Kidney epithelial cell (primary cell): ENCODE results near the gene GJD3. TPM values are rescaled to one million over a fixed set of nuclear protein-coding genes. Genes with fewer than 3 reads are reported as not detected.

ENCODE experiments used
- DNase-seq: peaks from one replicate; pipeline ENCODE4 v3.0.0-alpha.2; 2010; ENCODE audit warnings: low read depth
- H3K27me3 ChIP-seq: 2 replicates; pipeline ENCODE4 v1.6.0; 2011; ENCODE audit warnings: low read length; ENCODE audit not compliant: control insufficient read depth, insufficient read depth
- H3K36me3 ChIP-seq: 2 replicates; pipeline ENCODE4 v1.5.1; 2011; ENCODE audit warnings: low read length; ENCODE audit not compliant: control insufficient read depth, insufficient read depth
- H3K4me3 ChIP-seq: 2 replicates; pipeline ENCODE4 v1.5.1; 2011; ENCODE audit warnings: low read depth, mild to moderate bottlenecking, control low read depth, low read length
- total RNA-seq: library from RNA; depleted of rRNA; stranded (reverse); fragments of >200 nt; gene quantifications from 2 replicates; pipeline ENCODE4 v1.2.3, GENCODE V29; 2015
- TF ChIP-seq, protein P1 (sequence below): IDR thresholded peaks from 2 replicates; pipeline ENCODE4 v1.5.1; 2011; ENCODE audit warnings: mild to moderate bottlenecking, moderate library complexity, low read length, control low read depth, inconsistent platforms; ENCODE audit not compliant: insufficient read depth, poor library complexity, severe bottlenecking

The GJD3 gene
- total RNA-seq, 1 donor from 2014 or later, result not detected

DNA sequence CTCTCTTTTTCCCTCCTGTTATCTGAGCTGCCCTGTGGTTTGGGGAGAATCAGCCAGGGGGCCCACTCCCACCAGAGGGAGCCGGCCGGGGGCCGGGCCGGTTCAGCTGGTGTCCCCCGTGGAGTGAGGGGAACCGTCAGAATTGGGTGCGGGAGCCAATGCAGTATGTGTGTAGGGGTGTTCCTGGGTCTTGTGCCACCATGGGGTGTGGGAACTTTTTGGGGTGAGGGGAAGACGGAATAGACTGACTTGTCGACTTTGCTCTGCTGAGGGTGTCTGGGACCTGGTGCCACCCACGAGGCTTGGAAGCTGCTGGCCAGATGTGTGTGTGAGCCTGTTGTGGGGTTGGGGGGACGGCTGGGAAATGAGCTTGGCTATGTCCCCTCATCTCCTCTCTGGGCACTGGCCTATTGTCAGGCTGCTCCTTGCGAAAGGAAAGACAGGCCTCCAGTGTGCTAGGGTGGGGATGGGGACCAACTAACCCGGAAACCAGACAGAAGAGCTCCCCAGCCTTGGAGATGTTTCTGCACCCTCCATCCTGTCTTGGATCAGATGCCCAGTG lies 45.6 kb downstream of the GJD3 start:
- TF ChIP-seq, protein P1, sequence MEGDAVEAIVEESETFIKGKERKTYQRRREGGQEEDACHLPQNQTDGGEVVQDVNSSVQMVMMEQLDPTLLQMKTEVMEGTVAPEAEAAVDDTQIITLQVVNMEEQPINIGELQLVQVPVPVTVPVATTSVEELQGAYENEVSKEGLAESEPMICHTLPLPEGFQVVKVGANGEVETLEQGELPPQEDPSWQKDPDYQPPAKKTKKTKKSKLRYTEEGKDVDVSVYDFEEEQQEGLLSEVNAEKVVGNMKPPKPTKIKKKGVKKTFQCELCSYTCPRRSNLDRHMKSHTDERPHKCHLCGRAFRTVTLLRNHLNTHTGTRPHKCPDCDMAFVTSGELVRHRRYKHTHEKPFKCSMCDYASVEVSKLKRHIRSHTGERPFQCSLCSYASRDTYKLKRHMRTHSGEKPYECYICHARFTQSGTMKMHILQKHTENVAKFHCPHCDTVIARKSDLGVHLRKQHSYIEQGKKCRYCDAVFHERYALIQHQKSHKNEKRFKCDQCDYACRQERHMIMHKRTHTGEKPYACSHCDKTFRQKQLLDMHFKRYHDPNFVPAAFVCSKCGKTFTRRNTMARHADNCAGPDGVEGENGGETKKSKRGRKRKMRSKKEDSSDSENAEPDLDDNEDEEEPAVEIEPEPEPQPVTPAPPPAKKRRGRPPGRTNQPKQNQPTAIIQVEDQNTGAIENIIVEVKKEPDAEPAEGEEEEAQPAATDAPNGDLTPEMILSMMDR, result peak; percentile 34
- no peaks in the 10 kb centered on the region for H3K36me3 ChIP-seq
- H3K4me3 ChIP-seq, result peak overlapping the region; percentile 79
- no peaks in the 10 kb centered on the region for H3K27me3 ChIP-seq
- DNase-seq, result no peak

DNA sequence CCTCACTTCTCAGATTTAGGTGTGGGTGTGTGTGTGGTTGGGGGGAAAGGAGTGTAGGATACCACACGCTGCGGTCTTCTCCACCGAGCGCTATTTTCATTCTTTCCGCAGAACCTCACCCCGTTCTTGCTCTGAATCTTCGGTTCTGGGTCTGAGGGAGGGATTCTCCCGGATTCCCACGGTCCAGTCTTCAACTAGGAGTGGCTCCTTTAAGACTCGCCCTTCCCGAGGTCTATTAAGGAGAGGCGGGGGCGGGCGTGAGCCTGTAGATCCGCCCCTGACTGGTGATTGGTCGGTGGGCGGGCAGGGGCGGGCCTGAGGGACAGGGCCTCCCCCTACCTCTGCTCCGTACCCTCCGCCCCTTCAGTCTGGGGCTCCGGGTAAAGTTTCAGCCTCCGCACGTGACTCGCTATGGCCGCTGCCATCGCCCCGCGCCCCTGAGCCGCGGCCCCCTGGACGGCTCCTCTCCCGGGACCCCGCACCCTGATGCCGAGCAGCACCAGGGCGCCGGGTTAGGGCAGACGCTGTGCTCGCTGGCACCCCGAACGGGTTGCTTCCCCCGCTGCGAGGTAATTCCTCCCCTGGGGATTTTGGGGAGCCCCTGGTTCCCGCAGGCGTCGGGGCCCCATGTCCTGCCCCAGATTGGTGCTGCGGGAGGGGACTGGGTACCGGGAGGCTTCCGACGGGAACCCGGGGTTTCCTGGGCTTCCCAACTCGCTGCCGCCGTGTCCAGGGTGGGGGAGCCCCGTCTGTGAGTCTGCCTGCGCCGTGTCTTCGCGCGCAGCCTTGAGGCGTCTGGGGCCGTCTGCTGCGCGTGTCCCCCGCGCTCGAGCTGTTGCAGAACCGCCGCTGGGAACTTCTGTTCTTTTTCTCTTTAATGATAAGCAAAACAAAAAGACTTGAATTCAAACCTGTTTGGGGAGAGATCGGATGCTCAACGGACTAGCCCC lies 46.4 kb downstream of the GJD3 start:
- TF ChIP-seq, protein P1, result no peak
- Histone ChIP-seq H3K36me3 (no peaks in the 10 kb centered on the region), H3K4me3 (peak overlapping the region; percentile 79), H3K27me3 (no peaks in the 10 kb centered on the region)
- peak; percentile 79 for DNase-seq

DNA sequence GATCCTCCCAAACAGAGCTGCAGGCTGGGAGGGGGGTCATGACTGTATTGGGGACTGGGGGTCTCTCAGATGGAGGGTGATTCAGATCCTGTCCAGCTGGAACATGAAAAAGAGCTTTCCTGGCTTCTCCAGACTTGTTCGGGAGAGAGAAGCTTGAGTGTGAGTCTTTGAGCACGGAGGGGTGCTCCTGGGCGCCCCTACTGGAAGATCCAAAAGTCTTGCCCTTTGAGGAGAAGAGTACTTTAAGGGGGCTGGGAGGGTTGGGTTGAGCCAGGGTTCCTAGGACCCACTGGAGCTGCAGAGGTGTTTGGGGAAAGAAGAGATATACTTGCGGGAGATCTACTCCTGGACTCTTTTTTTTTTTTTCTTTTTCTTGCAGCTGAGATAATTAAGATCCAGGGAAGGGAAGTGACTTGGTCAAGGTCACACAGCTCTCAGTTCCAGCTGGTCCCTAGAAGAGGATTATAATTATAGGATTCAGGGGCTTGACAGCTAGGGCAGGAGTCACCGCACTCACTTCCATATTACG lies 47.1 kb downstream of the GJD3 start:
- H3K36me3 ChIP-seq, result no peaks in the 10 kb centered on the region
- peak overlapping the region; percentile 79 for H3K4me3 ChIP-seq
- no peaks in the 10 kb centered on the region for H3K27me3 ChIP-seq
- no peak for DNase-seq
- TF ChIP-seq, protein P1, result peak; percentile 79

DNA sequence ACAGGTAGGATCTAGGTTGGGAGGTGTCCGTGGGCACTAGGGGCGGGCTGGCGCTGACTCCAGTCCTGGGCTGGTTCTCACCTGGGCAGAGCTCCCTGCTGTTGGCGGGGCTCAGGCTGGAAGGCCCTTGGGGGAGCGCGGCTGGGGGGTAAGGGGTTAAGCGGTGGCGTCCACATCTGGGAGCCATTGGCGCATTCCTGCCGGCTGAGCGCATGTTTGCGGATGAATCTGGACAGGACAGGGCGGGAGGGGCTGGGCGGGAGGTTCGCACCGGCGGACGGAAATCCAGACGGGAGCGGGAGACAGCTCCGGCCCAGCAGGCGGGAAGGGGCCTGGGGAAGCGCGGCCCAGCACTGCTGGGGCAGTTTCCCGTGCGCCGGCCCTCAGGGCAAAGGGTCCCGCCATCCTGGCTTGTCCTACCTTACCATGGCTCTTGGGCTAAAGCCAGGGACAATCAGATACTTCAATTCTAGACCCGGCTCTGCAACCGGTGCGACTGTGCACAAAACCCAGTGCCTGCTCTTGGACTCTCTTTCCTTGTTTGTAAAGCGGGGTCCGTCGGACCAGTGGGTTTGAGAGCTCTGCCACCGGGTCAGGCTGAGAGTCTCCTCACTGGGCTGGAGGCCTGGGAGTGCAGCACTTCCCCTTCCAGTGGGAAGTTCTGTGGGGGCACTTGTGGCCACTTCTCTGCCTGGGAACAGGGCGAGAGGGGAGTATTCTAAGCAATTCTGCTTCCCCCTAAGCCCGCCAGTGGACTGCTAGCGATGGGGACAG lies 47.8 kb downstream of the GJD3 start:
- H3K4me3 ChIP-seq, result peak overlapping the region; percentile 6
- no peaks in the 10 kb centered on the region for H3K27me3 ChIP-seq
- no peaks in the 10 kb centered on the region for H3K36me3 ChIP-seq
- no peak for DNase-seq
- TF ChIP-seq, protein P1, result no peak

DNA sequence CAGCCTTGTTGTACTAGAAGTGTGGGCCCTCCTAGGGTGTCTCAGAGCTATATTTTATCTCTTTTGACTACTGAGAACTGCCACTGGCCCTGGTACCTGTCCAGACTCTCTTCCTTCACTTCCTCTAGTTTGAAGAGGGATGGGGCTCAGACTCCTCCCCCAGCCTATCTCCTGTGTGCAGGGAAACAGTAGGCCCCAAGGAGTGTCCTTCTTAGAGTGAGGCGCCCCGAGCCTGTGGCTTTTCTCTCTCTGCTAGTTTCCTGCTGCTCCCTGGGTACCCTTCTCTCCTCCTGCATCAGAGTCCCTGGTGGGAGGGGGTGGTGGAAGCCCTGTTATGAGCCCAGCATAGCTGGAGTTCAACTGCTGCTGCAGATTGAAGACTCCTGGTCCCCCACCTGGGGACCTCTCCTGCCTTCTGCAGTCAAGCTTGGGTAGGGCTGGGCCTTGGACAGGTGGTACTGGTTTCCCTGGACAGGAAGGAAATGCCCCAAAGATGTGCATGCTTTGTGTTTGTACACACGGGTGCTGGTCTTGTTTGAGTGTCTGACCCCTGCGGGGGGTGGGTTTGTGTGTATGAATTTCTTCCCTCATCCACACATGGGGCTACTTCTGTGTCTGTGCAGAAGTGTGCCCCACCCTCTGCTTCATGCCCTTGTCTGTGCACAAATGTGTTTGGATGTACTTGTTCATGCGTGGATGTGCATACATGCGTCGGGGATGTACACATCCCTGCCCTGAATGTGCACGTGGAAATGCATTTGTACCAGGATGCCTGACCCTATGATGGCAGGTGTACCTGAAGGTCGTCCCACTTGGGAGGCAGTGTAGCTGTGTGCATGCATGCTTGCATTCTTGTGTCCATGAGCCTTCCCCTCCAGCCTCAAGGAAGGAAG lies 48.6 kb downstream of the GJD3 start:
- no peak overlapping the region for H3K4me3 ChIP-seq
- no peak for DNase-seq
- TF ChIP-seq, protein P1, result no peak

More for the DNA sequence above, 48.6 kb downstream of the GJD3 start:
- Histone ChIP-seq H3K36me3 (no peaks in the 10 kb centered on the region), H3K27me3 (no peaks in the 10 kb centered on the region)
